Measurements from ENCODE around the gene CCDC106.

DNA sequence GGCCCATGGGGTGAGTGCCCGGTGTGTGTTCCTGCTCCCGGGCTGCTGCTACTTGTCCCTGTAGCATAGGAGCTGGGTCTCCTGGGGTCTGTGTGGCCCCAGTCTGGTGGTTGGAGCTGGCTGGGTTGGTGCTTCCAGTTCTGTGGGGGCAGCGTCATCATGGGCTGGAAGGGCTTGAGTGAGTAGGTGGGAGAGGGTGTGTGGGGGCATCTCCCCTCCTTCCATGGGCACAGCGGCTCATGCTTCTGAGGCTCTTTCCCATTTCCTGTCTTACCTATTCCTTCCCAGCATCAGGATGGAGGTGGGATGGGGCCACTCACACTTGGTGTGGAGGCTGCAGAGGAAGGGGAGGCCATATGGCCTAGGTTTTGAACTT lies 19.0 kb downstream of the CCDC106 start:
- TF ChIP-seq, protein P1, sequence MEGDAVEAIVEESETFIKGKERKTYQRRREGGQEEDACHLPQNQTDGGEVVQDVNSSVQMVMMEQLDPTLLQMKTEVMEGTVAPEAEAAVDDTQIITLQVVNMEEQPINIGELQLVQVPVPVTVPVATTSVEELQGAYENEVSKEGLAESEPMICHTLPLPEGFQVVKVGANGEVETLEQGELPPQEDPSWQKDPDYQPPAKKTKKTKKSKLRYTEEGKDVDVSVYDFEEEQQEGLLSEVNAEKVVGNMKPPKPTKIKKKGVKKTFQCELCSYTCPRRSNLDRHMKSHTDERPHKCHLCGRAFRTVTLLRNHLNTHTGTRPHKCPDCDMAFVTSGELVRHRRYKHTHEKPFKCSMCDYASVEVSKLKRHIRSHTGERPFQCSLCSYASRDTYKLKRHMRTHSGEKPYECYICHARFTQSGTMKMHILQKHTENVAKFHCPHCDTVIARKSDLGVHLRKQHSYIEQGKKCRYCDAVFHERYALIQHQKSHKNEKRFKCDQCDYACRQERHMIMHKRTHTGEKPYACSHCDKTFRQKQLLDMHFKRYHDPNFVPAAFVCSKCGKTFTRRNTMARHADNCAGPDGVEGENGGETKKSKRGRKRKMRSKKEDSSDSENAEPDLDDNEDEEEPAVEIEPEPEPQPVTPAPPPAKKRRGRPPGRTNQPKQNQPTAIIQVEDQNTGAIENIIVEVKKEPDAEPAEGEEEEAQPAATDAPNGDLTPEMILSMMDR (conservative IDR thresholded peaks at IDR 0.05): no peak
- TF ChIP-seq ZFX (IDR thresholded peaks at IDR 0.05): no peak

Measured in C4-2B (cell line).